K562 (cell line): Measurements from ENCODE around the gene SRRD. TPM values are rescaled to one million over a fixed set of nuclear protein-coding genes. Genes with fewer than 3 reads are reported as not detected.
A peak's percentile ranks its signal among the peaks of the same experiment; 100 is the strongest.

Experiments used
- COPS2 ChIP-seq: fragments of 450-650 bp; conservative IDR thresholded peaks from 2 replicates; pipeline ENCODE4 v1.6.1; 2016; ENCODE audit warnings: mild to moderate bottlenecking, moderate library complexity
- FOXO4 ChIP-seq: fragments of 450-650 bp; formaldehyde crosslinking; IDR thresholded peaks from 2 replicates; pipeline ENCODE4 v1.4.0; 2020; ENCODE audit warnings: mild to moderate bottlenecking, moderate library complexity
- KLF10 ChIP-seq: fragments of 250-450 bp; sonication (Bioruptor Pico); IDR thresholded peaks from 2 replicates; pipeline ENCODE4 v1.6.1; 2021; ENCODE audit warnings: matching md5 sums
- MCM2 ChIP-seq: fragments of 450-650 bp; IDR thresholded peaks from 2 replicates; pipeline ENCODE4 v1.6.1; 2017; ENCODE audit warnings: low read depth, mild to moderate bottlenecking
- RBM25 ChIP-seq: fragments of 200-400 bp; formaldehyde crosslinking; IDR thresholded peaks from 2 replicates; pipeline ENCODE4 v1.6.1; 2018; ENCODE audit warnings: low read length, low read depth, moderate library complexity; ENCODE audit not compliant: severe bottlenecking
- SMAD1 ChIP-seq: fragments of 150-350 bp; IDR thresholded peaks from 2 replicates; pipeline ENCODE4 v1.6.1; 2014; ENCODE audit warnings: low read length, low read depth; ENCODE audit not compliant: partially characterized antibody
- ZBED1 ChIP-seq: IDR thresholded peaks from 2 replicates; pipeline ENCODE4 v1.6.1; 2014
- polyA plus RNA-seq, 8 experiments: library from polyadenylated mRNA; depleted of rRNA in 4 of 8; stranded (reverse) in 5 of 8; unstranded in 3 of 8; fragments of >200 nt; fragmentation: Nextera tagmentation in 2 of 8; fragmentation: Illumina TruSeq in 1 of 8; extraction: Ambion mirVana in 2 of 8; extraction: Trizol in 1 of 8; gene quantifications; 2 replicates each; pipeline versions ENCODE4 v1.2.1 to v1.2.3, GENCODE V29; 2011 to 2014; ENCODE audit warnings: inconsistent platforms in 1 of 8, missing spikeins in 1 of 8
- total RNA-seq, 7 experiments: library from RNA; depleted of rRNA in 6 of 7; stranded (reverse); fragments of >200 nt in 6 of 7; fragmentation: Illumina TruSeq in 2 of 7; extraction: Trizol in 2 of 7; gene quantifications; 2 replicates each; pipeline versions ENCODE4 v1.2.1 to v1.2.3, GENCODE V29; 2011 to 2021; ENCODE audit warnings: low replicate concordance in 1 of 7
- TF ChIP-seq, protein P1 (sequence below), 2 experiments: fragments of 450-650 bp; IDR thresholded peaks; 2 replicates each; pipeline ENCODE4 v1.6.1; 2016
- TF ChIP-seq, protein P2 (sequence below): fragments of 250-450 bp; sonication (Bioruptor Pico); IDR thresholded peaks from 2 replicates; pipeline ENCODE4 v1.4.0; 2020; ENCODE audit warnings: mild to moderate bottlenecking
- TF ChIP-seq, protein P3 (sequence below): sonication (generic); formaldehyde crosslinking; IDR thresholded peaks from 2 replicates; pipeline ENCODE4 v1.8.1; 2023; ENCODE audit warnings: mild to moderate bottlenecking, missing genetic modification reagents
- TF ChIP-seq, protein P4 (sequence below): fragments of 450-650 bp; formaldehyde crosslinking; IDR thresholded peaks from 2 replicates; pipeline ENCODE4 v1.4.0; 2020; ENCODE audit warnings: mild to moderate bottlenecking, moderate library complexity
- TF ChIP-seq, protein P5 (sequence below): fragments of 250-450 bp; sonication (Bioruptor Pico); IDR thresholded peaks from 2 replicates; pipeline ENCODE4 v1.8.0; 2021; ENCODE audit warnings: moderate library complexity, mild to moderate bottlenecking, inconsistent platforms

The SRRD gene
- total and polyA plus RNA-seq, 9 of the 15 experiments (the other 6 are each of a cell fraction or from before 2014, with no cell fraction given) = 4.9 to 59.4 (median 34.4) TPM

DNA sequence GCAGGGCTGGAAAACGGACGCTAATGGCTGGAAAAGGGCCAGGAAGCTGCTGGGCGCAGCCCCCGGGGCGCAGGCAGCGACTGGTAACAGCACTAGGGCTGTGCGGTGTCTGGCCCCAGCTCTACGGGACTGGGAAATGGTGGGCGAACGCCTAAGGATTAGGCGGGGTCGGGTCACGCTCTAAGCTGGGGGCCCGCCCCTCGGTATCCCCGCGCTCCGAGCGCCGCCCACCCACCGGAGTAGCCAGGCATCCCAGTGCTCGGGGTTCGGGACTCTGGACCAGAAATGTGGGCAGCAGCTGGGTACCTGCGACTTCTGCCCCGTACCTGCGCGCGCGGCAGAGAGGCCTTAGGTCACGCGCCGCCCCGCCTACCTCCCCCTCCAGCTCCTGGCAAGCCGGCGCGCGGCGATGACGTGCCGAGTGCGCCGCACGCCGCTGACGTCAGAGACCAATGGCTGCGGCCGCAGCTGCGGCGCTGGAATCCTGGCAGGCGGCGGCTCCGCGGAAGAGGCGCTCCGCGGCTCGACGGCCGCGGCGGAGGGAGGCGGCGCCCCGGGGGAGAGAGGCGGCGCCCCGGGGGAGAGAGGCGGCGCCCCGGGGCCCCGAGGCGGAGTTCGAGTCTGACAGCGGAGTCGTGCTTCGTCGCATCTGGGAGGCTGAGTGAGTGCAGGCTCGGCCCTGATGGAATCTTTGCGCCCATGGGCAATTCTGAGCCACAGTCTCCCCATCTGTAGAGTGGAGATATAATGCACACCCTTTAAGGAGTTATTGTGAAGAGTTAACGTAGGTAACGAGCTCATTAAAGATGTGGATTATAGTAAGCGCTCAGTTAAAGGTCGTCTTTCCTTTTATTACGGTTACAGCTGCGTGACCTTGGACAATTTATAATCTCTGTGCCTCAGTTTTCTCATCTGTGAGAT is at the start of gene SRRD, which contains the start of gene HPS4 (continued):
- TF ChIP-seq, protein P1, sequence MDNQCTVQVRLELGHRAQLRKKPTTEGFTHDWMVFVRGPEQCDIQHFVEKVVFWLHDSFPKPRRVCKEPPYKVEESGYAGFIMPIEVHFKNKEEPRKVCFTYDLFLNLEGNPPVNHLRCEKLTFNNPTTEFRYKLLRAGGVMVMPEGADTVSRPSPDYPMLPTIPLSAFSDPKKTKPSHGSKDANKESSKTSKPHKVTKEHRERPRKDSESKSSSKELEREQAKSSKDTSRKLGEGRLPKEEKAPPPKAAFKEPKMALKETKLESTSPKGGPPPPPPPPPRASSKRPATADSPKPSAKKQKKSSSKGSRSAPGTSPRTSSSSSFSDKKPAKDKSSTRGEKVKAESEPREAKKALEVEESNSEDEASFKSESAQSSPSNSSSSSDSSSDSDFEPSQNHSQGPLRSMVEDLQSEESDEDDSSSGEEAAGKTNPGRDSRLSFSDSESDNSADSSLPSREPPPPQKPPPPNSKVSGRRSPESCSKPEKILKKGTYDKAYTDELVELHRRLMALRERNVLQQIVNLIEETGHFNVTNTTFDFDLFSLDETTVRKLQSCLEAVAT (IDR thresholded peaks at IDR 0.05) = 0 out of 4 replicates have a peak, but pooled peaks of 1 of the 2 experiments have one; percentile 35
- TF ChIP-seq, protein P2, sequence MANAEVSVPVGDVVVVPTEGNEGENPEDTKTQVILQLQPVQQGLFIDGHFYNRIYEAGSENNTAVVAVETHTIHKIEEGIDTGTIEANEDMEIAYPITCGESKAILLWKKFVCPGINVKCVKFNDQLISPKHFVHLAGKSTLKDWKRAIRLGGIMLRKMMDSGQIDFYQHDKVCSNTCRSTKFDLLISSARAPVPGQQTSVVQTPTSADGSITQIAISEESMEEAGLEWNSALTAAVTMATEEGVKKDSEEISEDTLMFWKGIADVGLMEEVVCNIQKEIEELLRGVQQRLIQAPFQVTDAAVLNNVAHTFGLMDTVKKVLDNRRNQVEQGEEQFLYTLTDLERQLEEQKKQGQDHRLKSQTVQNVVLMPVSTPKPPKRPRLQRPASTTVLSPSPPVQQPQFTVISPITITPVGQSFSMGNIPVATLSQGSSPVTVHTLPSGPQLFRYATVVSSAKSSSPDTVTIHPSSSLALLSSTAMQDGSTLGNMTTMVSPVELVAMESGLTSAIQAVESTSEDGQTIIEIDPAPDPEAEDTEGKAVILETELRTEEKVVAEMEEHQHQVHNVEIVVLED = peak; percentile 82
- TF ChIP-seq RBM25 = peak; percentile 88
- TF ChIP-seq, protein P3, sequence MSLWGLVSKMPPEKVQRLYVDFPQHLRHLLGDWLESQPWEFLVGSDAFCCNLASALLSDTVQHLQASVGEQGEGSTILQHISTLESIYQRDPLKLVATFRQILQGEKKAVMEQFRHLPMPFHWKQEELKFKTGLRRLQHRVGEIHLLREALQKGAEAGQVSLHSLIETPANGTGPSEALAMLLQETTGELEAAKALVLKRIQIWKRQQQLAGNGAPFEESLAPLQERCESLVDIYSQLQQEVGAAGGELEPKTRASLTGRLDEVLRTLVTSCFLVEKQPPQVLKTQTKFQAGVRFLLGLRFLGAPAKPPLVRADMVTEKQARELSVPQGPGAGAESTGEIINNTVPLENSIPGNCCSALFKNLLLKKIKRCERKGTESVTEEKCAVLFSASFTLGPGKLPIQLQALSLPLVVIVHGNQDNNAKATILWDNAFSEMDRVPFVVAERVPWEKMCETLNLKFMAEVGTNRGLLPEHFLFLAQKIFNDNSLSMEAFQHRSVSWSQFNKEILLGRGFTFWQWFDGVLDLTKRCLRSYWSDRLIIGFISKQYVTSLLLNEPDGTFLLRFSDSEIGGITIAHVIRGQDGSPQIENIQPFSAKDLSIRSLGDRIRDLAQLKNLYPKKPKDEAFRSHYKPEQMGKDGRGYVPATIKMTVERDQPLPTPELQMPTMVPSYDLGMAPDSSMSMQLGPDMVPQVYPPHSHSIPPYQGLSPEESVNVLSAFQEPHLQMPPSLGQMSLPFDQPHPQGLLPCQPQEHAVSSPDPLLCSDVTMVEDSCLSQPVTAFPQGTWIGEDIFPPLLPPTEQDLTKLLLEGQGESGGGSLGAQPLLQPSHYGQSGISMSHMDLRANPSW (CRISPR knock-in tag) = no peak
- no peak for TF ChIP-seq SMAD1
- no peak for TF ChIP-seq MCM2
- TF ChIP-seq, protein P4, sequence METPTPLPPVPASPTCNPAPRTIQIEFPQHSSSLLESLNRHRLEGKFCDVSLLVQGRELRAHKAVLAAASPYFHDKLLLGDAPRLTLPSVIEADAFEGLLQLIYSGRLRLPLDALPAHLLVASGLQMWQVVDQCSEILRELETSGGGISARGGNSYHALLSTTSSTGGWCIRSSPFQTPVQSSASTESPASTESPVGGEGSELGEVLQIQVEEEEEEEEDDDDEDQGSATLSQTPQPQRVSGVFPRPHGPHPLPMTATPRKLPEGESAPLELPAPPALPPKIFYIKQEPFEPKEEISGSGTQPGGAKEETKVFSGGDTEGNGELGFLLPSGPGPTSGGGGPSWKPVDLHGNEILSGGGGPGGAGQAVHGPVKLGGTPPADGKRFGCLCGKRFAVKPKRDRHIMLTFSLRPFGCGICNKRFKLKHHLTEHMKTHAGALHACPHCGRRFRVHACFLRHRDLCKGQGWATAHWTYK = no peak
- no peak for TF ChIP-seq KLF10
- no peak for TF ChIP-seq COPS2
- TF ChIP-seq, protein P5, sequence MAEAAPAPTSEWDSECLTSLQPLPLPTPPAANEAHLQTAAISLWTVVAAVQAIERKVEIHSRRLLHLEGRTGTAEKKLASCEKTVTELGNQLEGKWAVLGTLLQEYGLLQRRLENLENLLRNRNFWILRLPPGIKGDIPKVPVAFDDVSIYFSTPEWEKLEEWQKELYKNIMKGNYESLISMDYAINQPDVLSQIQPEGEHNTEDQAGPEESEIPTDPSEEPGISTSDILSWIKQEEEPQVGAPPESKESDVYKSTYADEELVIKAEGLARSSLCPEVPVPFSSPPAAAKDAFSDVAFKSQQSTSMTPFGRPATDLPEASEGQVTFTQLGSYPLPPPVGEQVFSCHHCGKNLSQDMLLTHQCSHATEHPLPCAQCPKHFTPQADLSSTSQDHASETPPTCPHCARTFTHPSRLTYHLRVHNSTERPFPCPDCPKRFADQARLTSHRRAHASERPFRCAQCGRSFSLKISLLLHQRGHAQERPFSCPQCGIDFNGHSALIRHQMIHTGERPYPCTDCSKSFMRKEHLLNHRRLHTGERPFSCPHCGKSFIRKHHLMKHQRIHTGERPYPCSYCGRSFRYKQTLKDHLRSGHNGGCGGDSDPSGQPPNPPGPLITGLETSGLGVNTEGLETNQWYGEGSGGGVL = no peak
- no peak for TF ChIP-seq ZBED1
- no peak for TF ChIP-seq FOXO4 (CRISPR knock-in tag)
